ENCODE results near the gene AVPR1A.

AVPR1A gene

GRCh38 chr12:63095369-63095980 lies 55.5 kb downstream of the AVPR1A start:
- DNase-seq (ENCODE audit: low read depth in 2 of 3, low spot score in 2 of 3): no peak

GRCh38 chr12:63093711-63094110 lies 57.3 kb downstream of the AVPR1A start:
- no peak for DNase-seq (ENCODE audit: low read depth in 2 of 3, low spot score in 2 of 3)

DNA sequence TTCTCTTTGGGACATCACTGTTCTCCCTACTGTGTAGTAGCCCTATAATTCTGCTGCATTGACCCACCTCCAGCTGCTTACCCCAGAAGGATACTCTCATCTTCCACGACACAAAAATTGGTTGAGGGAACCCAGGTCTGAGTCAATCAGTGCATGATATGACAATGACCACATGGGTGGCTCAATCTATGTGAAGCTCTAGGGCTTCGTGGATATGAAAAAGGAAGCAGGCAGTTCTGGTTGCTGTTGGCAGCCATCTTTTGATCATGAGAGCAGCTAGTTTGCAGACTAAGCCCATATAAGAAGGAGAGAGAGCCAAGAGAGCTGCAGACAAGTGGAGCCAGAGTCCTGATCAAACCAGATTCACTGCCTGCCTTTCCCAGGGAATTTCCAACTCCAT lies 57.9 kb downstream of the AVPR1A start:
- DNase-seq (ENCODE audit: low read depth in 2 of 3, low spot score in 2 of 3): no peak
